ENCODE results near the gene ELAVL3.
"Not testable (repeated sequence)": the region's sequence is repeated elsewhere in the genome, so short reads cannot be mapped to it uniquely, and the experiment has no call there.

Gene ELAVL3

DNA sequence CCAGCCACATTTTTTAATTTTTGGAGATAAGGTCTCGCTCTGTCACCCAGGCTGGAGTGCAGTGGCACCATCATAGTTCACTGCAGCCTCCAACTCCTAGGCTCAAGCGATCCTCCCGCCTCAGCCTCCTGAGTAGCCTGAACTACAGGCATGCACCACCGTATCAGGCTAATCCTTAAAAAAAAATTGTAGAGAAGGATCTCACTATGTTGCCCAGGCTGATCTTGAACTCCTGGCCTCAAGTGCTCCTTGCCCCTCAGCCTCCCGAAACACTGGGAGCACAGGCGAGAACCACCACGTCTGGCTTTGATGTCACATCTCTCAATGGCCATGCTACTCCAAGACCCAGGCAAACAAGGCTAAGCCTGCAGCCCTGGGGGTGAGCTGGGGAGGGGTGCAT lies 24.2 kb downstream of the ELAVL3 start:
- peaks cover 13% of the 10 kb centered on the region for H3K27me3 ChIP-seq (ENCODE audit: control insufficient read depth, insufficient read depth, low read length)
- no peaks in the 10 kb centered on the region for H3K4me1 ChIP-seq (ENCODE audit: control insufficient read depth, insufficient read depth, low read length)
- H3K4me3 ChIP-seq (ENCODE audit: low read length), result no peak overlapping the region
- H3K9me3 ChIP-seq (replicated peaks; ENCODE audit: low read length), result no peaks in the 10 kb centered on the region
- H3K4me2 ChIP-seq (ENCODE audit: low read length), result no peak overlapping the region
- no peaks in the 10 kb centered on the region for H3K36me3 ChIP-seq (ENCODE audit: insufficient read depth, low read length)
- no peak overlapping the region for H3K9ac ChIP-seq (ENCODE audit: low read depth, low read length)

DNA sequence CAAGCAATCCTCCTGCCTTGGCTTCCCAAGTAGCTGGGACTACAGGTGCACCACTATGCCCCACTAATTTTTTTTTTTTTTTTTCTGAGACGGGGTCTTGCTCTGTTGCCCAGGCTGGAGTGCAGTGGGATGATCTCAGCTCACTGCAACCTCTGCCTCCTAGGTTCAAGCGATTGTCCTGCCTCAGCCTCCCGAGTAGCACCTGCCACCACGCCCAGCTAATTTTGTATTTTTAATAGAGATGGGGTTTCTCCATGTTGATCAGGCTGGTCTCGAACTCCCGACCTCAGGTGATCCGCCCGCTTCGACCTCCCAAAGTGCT lies 25.7 kb downstream of the ELAVL3 start:
- H3K4me2 ChIP-seq (ENCODE audit: low read length); H3K36me3 ChIP-seq (ENCODE audit: insufficient read depth, low read length); H3K4me3 ChIP-seq (ENCODE audit: low read length); H3K9ac ChIP-seq (ENCODE audit: low read depth, low read length); H3K4me1 ChIP-seq (ENCODE audit: control insufficient read depth, insufficient read depth, low read length); H3K9me3 ChIP-seq (replicated peaks; ENCODE audit: low read length): not testable (repeated sequence)
- peaks cover 13% of the 10 kb centered on the region for H3K27me3 ChIP-seq (ENCODE audit: control insufficient read depth, insufficient read depth, low read length)

DNA sequence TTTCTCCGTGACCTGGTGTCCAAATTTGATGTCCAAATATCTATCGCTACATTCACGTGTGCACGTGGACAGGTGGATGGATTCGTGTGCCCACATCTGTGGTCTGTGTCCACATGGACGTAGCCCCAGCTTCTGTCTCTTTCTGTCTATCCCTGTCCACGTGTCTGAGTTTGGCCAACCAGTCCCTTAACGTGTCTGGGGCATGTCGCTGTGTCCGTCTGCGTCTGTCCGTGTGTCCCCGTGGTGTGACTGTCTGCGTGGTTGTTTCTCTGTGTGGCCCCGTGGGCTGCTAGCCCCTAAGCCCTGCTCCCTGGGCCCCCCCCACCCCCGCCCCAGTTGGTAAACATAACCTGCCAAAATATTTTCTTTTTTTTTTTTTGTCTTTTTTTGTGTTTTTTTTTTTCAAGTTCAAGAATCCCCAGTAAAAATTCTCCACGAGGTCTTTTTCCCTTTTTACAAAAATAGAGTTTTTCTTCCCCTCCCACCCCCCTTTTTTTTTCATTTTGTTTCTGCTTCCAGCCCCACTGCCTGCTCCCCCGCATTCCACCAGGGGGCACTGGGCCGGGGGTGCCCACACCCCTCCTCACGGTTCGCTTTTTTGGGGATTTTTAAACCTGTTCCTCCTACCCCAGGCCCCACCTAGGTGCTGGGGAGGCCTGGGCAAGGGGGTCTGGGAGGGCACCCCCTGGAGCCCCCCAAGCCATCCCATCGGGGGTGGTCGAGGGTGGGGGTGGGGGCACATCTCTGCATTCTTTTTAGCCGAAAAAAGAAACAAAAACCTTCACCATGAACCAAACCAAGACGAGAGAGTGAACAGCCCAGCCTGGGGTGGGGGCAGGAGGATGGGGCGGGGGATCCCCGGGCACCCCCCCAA lies 27.1 kb downstream of the ELAVL3 start:
- H3K9ac ChIP-seq (ENCODE audit: low read depth, low read length), result no peak overlapping the region
- no peaks in the 10 kb centered on the region for H3K9me3 ChIP-seq (replicated peaks; ENCODE audit: low read length)
- no peaks in the 10 kb centered on the region for H3K4me1 ChIP-seq (ENCODE audit: control insufficient read depth, insufficient read depth, low read length)
- H3K36me3 ChIP-seq (ENCODE audit: insufficient read depth, low read length), result peaks cover 10% of the 10 kb centered on the region
- no peak overlapping the region for H3K4me2 ChIP-seq (ENCODE audit: low read length)
- peaks cover 12% of the 10 kb centered on the region for H3K27me3 ChIP-seq (ENCODE audit: control insufficient read depth, insufficient read depth, low read length)
- no peak overlapping the region for H3K4me3 ChIP-seq (ENCODE audit: low read length)

- Histone ChIP-seq H3K36me3 (ENCODE audit: insufficient read depth, low read length) (peaks cover 15% of the 10 kb centered on the region), H3K4me1 (ENCODE audit: control insufficient read depth, insufficient read depth, low read length) (no peaks in the 10 kb centered on the region), H3K4me2 (ENCODE audit: low read length) (no peak overlapping the region), H3K9me3 (replicated peaks; ENCODE audit: low read length) (no peaks in the 10 kb centered on the region), H3K4me3 (ENCODE audit: low read length) (no peak overlapping the region), H3K27me3 (ENCODE audit: control insufficient read depth, insufficient read depth, low read length) (peaks cover 4% of the 10 kb centered on the region), H3K9ac (ENCODE audit: low read depth, low read length) (no peak overlapping the region)
Observed at GRCh38 chr19:11452620-11453310, 28.1 kb downstream of the ELAVL3 start.

DNA sequence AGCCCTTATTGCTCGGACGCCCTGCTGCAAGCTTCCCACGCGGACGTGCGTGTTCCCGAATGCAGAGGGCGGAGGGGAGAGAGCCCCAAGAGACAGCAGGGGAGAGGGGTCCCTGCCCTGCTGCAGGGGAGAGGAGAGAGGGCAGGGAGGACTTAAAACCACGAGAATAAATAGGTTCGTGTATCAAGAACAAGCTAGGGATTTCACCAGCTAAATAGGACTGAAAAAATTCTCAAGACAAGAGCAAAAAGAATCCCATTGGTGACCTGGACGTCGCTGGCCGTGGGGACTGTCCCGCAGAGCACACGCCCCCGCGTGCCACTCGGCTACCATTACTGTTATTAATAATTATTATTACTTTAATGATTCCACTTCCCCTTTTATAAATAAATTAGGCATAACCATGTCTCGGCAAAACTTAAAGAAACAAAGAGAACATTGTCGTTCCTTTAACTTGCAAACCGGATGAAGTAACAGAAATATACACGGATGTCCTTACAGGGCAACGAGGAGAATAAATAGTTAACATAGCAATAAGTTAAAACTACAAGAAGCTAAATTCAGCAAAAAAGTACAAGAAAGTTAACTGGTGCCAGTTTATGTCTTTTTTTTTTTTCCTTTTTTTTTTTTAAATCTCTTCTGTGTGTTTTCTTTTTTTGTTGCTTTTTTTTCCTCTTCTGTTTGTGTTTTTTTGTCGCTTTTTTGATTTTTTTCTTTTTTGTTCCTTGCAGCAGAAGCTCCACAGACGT lies 28.8 kb downstream of the ELAVL3 start:
- no peak overlapping the region for H3K4me3 ChIP-seq (ENCODE audit: low read length)
- no peak overlapping the region for H3K9ac ChIP-seq (ENCODE audit: low read depth, low read length)
- H3K4me1 ChIP-seq (ENCODE audit: control insufficient read depth, insufficient read depth, low read length), result no peaks in the 10 kb centered on the region
- no peak overlapping the region for H3K4me2 ChIP-seq (ENCODE audit: low read length)
- H3K36me3 ChIP-seq (ENCODE audit: insufficient read depth, low read length), result peaks cover 22% of the 10 kb centered on the region
- no peaks in the 10 kb centered on the region for H3K9me3 ChIP-seq (replicated peaks; ENCODE audit: low read length)
- no peaks in the 10 kb centered on the region for H3K27me3 ChIP-seq (ENCODE audit: control insufficient read depth, insufficient read depth, low read length)

- H3K9ac ChIP-seq (ENCODE audit: low read depth, low read length), result no peak overlapping the region
- no peaks in the 10 kb centered on the region for H3K4me1 ChIP-seq (ENCODE audit: control insufficient read depth, insufficient read depth, low read length)
- H3K4me2 ChIP-seq (ENCODE audit: low read length), result no peak overlapping the region
- no peak overlapping the region for H3K4me3 ChIP-seq (ENCODE audit: low read length)
- H3K9me3 ChIP-seq (replicated peaks; ENCODE audit: low read length), result no peaks in the 10 kb centered on the region
- no peaks in the 10 kb centered on the region for H3K27me3 ChIP-seq (ENCODE audit: control insufficient read depth, insufficient read depth, low read length)
- peaks cover 24% of the 10 kb centered on the region for H3K36me3 ChIP-seq (ENCODE audit: insufficient read depth, low read length)
Observed at GRCh38 chr19:11451327-11451870, 29.4 kb downstream of the ELAVL3 start.

DNA sequence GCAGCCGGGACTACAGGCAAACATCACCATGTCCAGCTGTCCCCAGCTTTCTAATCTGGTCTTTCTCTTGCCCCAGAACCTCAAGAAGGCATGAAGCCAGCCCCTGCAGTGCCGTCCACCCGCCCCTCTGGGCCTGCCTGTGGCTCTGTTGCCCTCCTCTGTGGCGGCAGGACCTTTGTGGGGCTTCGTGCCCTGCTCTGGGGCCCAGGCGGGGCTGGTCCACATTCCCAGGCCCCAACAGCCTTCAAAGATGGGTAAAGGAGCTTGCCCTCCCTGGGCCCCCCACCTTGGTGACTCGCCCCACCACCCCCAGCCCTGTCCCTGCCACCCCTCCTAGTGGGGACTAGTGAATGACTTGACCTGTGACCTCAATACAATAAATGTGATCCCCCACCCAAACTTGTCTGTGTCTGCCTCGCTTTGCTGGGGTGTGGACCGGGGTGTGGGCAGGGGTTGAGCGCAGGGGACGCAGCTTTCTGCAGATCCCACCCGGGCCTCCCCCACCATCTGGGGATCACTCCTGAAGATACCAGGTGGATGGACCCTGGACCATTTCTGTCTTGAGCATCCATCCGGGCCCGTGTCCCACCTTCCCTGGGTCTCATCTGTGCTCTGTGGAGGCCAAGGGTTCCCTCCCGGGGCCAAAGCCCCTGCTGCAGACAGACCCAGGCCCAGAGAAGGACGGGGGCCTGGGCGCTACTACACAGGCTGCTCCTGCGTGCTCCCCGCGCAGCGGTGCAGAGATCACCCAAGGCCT lies 30.1 kb downstream of the ELAVL3 start:
- Histone ChIP-seq H3K27me3 (ENCODE audit: control insufficient read depth, insufficient read depth, low read length) (no peaks in the 10 kb centered on the region), H3K4me2 (ENCODE audit: low read length) (no peak overlapping the region), H3K4me1 (ENCODE audit: control insufficient read depth, insufficient read depth, low read length) (no peaks in the 10 kb centered on the region), H3K9me3 (replicated peaks; ENCODE audit: low read length) (no peaks in the 10 kb centered on the region), H3K9ac (ENCODE audit: low read depth, low read length) (no peak overlapping the region), H3K36me3 (ENCODE audit: insufficient read depth, low read length) (peaks cover 24% of the 10 kb centered on the region), H3K4me3 (ENCODE audit: low read length) (no peak overlapping the region)

DNA sequence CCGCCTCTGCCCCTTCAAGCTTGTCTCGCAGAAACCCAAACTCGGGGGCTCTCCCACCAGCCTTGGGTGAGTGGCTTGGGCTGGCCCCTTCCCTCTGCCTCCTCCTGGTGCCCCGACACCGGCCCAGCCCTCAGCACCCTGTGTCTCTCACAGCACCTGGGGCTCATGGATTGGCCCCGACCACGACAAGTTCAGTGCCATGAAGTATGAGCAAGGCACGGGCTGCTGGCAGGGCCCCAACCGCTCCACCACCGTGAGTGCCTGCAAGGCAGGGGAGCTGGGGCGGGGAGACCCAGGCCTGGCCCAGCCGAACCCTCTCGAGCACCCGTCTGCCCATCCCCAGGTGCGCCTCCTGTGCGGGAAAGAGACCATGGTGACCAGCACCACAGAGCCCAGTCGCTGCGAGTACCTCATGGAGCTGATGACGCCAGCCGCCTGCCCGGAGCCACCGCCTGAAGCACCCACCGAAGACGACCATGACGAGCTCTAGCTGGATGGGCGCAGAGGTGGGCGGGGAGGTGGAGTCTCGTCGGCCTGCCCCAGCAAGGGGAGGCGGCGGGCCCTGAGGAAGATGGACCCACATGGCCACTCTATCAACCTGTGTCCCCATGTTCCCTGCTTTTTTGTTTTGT lies 31.8 kb downstream of the ELAVL3 start:
- Histone ChIP-seq H3K4me1 (ENCODE audit: control insufficient read depth, insufficient read depth, low read length) (no peaks in the 10 kb centered on the region), H3K9me3 (replicated peaks; ENCODE audit: low read length) (no peaks in the 10 kb centered on the region), H3K9ac (ENCODE audit: low read depth, low read length) (no peak overlapping the region), H3K36me3 (ENCODE audit: insufficient read depth, low read length) (peaks cover 32% of the 10 kb centered on the region), H3K4me2 (ENCODE audit: low read length) (no peak overlapping the region), H3K27me3 (ENCODE audit: control insufficient read depth, insufficient read depth, low read length) (no peaks in the 10 kb centered on the region), H3K4me3 (ENCODE audit: low read length) (no peak overlapping the region)

- H3K27me3 ChIP-seq (ENCODE audit: control insufficient read depth, insufficient read depth, low read length), result no peaks in the 10 kb centered on the region
- H3K4me1 ChIP-seq (ENCODE audit: control insufficient read depth, insufficient read depth, low read length), result no peaks in the 10 kb centered on the region
- peaks cover 32% of the 10 kb centered on the region for H3K36me3 ChIP-seq (ENCODE audit: insufficient read depth, low read length)
- no peak overlapping the region for H3K4me2 ChIP-seq (ENCODE audit: low read length)
- H3K4me3 ChIP-seq (ENCODE audit: low read length), result no peak overlapping the region
- no peak overlapping the region for H3K9ac ChIP-seq (ENCODE audit: low read depth, low read length)
- H3K9me3 ChIP-seq (replicated peaks; ENCODE audit: low read length), result no peaks in the 10 kb centered on the region
Observed at GRCh38 chr19:11448410-11448809, 32.4 kb downstream of the ELAVL3 start.

GRCh38 chr19:11447347-11448262 lies 33.2 kb downstream of the ELAVL3 start:
- Histone ChIP-seq H3K9me3 (replicated peaks; ENCODE audit: low read length) (no peaks in the 10 kb centered on the region), H3K27me3 (ENCODE audit: control insufficient read depth, insufficient read depth, low read length) (no peaks in the 10 kb centered on the region), H3K9ac (ENCODE audit: low read depth, low read length) (no peak overlapping the region), H3K36me3 (ENCODE audit: insufficient read depth, low read length) (peaks cover 32% of the 10 kb centered on the region), H3K4me1 (ENCODE audit: control insufficient read depth, insufficient read depth, low read length) (no peaks in the 10 kb centered on the region), H3K4me2 (ENCODE audit: low read length) (no peak overlapping the region), H3K4me3 (ENCODE audit: low read length) (no peak overlapping the region)

Data from skeletal muscle satellite cell (primary cell).